ENCODE results near the gene CEP112.

DNA sequence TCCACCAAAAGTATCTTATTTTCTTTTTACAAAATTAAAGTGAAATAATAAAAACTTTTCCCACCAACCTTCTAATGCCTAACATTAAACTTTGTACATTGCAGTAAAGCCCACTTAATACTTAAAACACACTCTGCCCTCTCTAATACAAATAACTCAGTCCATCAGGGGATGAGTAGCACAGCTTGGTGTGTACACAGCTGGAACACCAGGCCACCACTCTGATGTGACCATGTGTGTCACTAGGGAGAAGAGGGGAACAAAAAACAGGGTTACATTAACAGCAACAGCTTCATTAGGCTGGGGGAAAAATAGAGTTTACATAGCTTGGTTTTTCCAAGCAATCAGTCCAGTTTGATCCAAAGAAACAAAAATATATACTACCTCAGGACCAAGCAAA, 295.0 kb downstream of the CEP112 start:
- TF ChIP-seq, protein P1, sequence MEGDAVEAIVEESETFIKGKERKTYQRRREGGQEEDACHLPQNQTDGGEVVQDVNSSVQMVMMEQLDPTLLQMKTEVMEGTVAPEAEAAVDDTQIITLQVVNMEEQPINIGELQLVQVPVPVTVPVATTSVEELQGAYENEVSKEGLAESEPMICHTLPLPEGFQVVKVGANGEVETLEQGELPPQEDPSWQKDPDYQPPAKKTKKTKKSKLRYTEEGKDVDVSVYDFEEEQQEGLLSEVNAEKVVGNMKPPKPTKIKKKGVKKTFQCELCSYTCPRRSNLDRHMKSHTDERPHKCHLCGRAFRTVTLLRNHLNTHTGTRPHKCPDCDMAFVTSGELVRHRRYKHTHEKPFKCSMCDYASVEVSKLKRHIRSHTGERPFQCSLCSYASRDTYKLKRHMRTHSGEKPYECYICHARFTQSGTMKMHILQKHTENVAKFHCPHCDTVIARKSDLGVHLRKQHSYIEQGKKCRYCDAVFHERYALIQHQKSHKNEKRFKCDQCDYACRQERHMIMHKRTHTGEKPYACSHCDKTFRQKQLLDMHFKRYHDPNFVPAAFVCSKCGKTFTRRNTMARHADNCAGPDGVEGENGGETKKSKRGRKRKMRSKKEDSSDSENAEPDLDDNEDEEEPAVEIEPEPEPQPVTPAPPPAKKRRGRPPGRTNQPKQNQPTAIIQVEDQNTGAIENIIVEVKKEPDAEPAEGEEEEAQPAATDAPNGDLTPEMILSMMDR (IDR thresholded peaks at IDR 0.05): no peak
- TF ChIP-seq POLR2AphosphoS5 (IDR thresholded peaks at IDR 0.05; ENCODE audit: low read depth, low read length): no peak
- TF ChIP-seq, protein P2, sequence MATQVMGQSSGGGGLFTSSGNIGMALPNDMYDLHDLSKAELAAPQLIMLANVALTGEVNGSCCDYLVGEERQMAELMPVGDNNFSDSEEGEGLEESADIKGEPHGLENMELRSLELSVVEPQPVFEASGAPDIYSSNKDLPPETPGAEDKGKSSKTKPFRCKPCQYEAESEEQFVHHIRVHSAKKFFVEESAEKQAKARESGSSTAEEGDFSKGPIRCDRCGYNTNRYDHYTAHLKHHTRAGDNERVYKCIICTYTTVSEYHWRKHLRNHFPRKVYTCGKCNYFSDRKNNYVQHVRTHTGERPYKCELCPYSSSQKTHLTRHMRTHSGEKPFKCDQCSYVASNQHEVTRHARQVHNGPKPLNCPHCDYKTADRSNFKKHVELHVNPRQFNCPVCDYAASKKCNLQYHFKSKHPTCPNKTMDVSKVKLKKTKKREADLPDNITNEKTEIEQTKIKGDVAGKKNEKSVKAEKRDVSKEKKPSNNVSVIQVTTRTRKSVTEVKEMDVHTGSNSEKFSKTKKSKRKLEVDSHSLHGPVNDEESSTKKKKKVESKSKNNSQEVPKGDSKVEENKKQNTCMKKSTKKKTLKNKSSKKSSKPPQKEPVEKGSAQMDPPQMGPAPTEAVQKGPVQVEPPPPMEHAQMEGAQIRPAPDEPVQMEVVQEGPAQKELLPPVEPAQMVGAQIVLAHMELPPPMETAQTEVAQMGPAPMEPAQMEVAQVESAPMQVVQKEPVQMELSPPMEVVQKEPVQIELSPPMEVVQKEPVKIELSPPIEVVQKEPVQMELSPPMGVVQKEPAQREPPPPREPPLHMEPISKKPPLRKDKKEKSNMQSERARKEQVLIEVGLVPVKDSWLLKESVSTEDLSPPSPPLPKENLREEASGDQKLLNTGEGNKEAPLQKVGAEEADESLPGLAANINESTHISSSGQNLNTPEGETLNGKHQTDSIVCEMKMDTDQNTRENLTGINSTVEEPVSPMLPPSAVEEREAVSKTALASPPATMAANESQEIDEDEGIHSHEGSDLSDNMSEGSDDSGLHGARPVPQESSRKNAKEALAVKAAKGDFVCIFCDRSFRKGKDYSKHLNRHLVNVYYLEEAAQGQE (IDR thresholded peaks at IDR 0.05; ENCODE audit: insufficient read depth in 1 of 2, low read depth in 2 of 2, low read length in 1 of 2): no peak
- no peak for TF ChIP-seq SIN3A (IDR thresholded peaks at IDR 0.05; ENCODE audit: borderline replicate concordance, insufficient read depth, low read depth, low read length)
- no peak for TF ChIP-seq TCF7L2 (IDR thresholded peaks at IDR 0.05; ENCODE audit: low read depth, low read length)
